Stimulated activated effector memory CD8-positive, alpha-beta T cell treated with anti-CD3 and anti-CD28 coated beads, Interleukin-12 subunit alpha, Interleukin-12 subunit beta, amount 100 ng/mL, for 72 hours (primary cell): ENCODE measurements around the gene FOXG1.

Experiments
- ATAC-seq: fragments of 150-1000 bp; cut with Tn5 transposase; 2 replicates; pipeline ENCODE4 v1.10.0; 2021
- DNase-seq, 2 donors: peaks; one replicate each; pipeline ENCODE4 v3.0.0; 2021 to 2022; ENCODE audit warnings: low spot score in 2 of 2
- H3K27ac Mint-ChIP-seq: one replicate; pipeline ENCODE4 v1.8.0; 2022; ENCODE audit warnings: mild to moderate bottlenecking, mixed read lengths
- H3K36me3 Mint-ChIP-seq: one replicate; pipeline ENCODE4 v1.8.0; 2022; ENCODE audit warnings: mild to moderate bottlenecking, mixed read lengths
- H3K4me1 Mint-ChIP-seq: one replicate; pipeline ENCODE4 v1.8.0; 2022; ENCODE audit warnings: mixed read lengths
- H3K4me3 Mint-ChIP-seq: one replicate; pipeline ENCODE4 v1.8.0; 2022; ENCODE audit warnings: mild to moderate bottlenecking, mixed read lengths
- H3K9me3 Mint-ChIP-seq: one replicate; pipeline ENCODE4 v1.8.0; 2022; ENCODE audit warnings: mixed read lengths

FOXG1 gene

DNA sequence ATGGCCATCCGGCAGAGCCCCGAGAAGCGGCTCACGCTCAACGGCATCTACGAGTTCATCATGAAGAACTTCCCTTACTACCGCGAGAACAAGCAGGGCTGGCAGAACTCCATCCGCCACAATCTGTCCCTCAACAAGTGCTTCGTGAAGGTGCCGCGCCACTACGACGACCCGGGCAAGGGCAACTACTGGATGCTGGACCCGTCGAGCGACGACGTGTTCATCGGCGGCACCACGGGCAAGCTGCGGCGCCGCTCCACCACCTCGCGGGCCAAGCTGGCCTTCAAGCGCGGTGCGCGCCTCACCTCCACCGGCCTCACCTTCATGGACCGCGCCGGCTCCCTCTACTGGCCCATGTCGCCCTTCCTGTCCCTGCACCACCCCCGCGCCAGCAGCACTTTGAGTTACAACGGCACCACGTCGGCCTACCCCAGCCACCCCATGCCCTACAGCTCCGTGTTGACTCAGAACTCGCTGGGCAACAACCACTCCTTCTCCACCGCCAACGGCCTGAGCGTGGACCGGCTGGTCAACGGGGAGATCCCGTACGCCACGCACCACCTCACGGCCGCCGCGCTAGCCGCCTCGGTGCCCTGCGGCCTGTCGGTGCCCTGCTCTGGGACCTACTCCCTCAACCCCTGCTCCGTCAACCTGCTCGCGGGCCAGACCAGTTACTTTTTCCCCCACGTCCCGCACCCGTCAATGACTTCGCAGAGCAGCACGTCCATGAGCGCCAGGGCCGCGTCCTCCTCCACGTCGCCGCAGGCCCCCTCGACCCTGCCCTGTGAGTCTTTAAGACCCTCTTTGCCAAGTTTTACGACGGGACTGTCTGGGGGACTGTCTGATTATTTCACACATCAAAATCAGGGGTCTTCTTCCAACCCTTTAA, 1.5 kb downstream of the FOXG1 start:
- Mint-ChIP-seq H3K36me3 (peaks cover 11% of the 10 kb centered on the region), H3K4me1 (peaks cover 14% of the 10 kb centered on the region), H3K4me3 (no peak overlapping the region), H3K27ac (no peak overlapping the region), H3K9me3 (peaks cover 13% of the 10 kb centered on the region)
- DNase-seq = no peak
- ATAC-seq = no peak

DNA sequence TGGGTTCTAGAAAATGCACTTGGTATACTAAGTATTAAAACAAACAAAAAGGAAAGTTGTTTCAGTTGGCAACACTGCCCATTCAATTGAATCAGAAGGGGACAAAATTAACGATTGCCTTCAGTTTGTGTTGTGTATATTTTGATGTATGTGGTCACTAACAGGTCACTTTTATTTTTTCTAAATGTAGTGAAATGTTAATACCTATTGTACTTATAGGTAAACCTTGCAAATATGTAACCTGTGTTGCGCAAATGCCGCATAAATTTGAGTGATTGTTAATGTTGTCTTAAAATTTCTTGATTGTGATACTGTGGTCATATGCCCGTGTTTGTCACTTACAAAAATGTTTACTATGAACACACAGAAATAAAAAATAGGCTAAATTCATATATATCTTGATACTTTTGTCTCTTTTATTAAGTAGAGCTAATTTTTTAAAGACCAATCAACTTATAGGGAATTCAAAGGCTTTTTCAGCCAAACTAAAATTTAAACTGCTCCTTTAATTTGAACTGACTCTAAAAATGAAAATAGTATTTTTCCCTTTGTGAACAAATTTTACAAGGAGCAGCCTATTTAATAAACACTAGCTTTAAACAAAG, 2.8 kb downstream of the FOXG1 start:
- Mint-ChIP-seq H3K4me1 (peaks cover 14% of the 10 kb centered on the region), H3K36me3 (peaks cover 11% of the 10 kb centered on the region), H3K9me3 (peaks cover 21% of the 10 kb centered on the region), H3K4me3 (no peak overlapping the region), H3K27ac (no peak overlapping the region)
- DNase-seq (no peak), ATAC-seq (no peak)

DNA sequence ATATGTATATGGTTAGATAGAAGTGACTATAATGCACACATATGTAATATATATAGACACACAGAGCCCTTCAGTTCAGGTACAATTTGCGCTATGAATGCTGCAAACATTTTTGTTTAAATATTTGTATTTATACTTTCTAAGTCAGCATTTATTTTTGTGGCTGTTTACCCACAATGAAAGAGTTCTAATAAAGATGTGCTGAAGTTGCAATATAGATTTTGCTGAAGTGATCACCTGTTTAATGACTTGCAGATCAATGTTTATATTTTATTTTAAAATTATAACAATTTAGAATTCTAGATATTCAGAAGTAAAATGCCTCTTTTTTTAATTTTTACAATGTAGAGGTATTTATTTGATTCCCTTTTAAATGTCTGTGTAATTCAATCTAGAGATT, 3.5 kb downstream of the FOXG1 start:
- no peak for DNase-seq
- ATAC-seq = no peak
- Mint-ChIP-seq H3K27ac (no peak overlapping the region), H3K9me3 (peaks cover 21% of the 10 kb centered on the region), H3K36me3 (peaks cover 11% of the 10 kb centered on the region), H3K4me1 (peaks cover 14% of the 10 kb centered on the region), H3K4me3 (no peak overlapping the region)

DNA sequence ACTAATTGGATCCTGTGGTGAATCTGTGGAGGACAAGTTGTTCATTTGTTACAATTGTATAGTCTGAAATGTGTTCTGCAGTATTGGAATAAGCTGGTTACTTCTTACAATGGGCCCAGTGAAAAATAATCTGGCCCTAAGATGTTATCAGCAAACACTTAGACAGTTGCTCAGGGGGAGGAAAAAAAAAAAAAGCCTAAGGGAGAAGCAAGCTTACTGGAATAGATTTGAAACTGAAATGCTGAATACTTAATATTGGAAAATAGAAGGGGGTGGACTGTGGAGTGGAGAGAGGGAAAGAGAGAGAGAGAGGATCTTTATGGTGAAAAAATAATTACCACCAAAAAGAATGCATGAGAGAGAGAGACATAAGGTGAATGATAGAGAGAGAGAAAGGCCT, 4.0 kb downstream of the FOXG1 start:
- Mint-ChIP-seq H3K4me1 (peaks cover 14% of the 10 kb centered on the region), H3K27ac (no peak overlapping the region), H3K36me3 (peaks cover 11% of the 10 kb centered on the region), H3K9me3 (peaks cover 19% of the 10 kb centered on the region), H3K4me3 (no peak overlapping the region)
- no peak for DNase-seq
- ATAC-seq = no peak

DNA sequence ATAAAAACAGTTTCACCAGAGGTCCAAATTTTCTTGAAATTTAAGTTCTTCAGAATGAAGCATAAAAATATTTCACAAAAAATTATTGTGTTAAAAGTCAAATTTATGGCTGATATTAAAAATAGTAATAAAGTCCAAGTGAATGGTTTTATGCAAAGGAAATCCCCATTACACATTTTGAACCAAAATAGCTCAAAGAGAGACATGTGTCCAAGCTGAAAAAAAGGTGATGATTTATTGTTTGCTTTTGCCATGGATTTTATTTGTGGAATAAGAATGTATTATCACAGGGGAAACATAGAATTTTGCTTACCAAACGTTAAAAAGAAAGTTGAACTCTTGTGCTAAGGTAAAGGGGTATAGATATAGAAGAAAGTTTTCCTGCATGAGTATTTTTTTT, 4.6 kb downstream of the FOXG1 start:
- Mint-ChIP-seq H3K27ac (no peak overlapping the region), H3K4me1 (peaks cover 11% of the 10 kb centered on the region), H3K9me3 (peaks cover 16% of the 10 kb centered on the region), H3K4me3 (no peak overlapping the region), H3K36me3 (peaks cover 11% of the 10 kb centered on the region)
- ATAC-seq (no peak), DNase-seq (no peak)

DNA sequence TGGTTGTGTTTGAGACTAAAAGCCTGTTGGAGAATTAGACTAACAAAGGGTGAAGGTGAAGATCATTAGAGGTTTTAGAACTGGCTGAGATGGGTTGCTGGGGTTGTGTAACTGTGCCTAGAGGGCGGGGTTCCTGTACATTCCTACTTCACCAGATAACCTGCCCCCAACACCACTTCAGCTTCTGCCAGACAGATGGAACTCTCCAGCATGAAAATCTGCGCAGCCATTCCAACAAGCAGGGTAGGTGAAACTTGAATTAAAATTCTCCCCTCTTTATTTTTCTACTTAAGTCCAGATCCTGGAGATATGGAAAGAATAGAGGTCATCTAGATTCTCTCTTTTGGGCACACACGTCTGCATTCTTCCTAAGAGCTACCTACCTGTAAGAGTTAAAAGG, 6.0 kb downstream of the FOXG1 start:
- ATAC-seq (no peak), DNase-seq (no peak)
- Mint-ChIP-seq H3K4me1 (peaks cover 8% of the 10 kb centered on the region), H3K27ac (no peak overlapping the region), H3K4me3 (no peak overlapping the region), H3K9me3 (peaks cover 15% of the 10 kb centered on the region), H3K36me3 (peaks cover 12% of the 10 kb centered on the region)

DNA sequence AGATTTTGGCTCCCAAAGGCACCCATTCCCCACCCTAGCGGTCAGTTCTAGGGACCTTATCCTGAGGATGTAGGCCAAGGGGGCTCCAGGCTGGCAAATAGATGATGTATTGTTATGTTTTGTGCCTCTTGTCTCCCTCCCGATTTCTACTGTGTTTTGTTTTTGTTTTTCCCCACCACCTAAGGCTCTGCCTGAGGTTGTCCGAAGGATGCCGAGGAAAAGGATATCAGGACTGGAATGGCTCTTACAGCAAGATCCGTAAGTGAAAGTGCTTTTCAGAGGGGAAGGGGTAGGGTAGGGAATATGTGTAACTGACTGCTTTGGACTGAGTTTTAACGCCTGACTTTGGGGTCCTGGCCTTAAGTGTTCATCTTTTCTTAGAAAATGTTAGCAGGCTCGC, 6.6 kb downstream of the FOXG1 start:
- Mint-ChIP-seq H3K27ac (no peak overlapping the region), H3K4me1 (peaks cover 5% of the 10 kb centered on the region), H3K9me3 (peaks cover 15% of the 10 kb centered on the region), H3K36me3 (peaks cover 13% of the 10 kb centered on the region), H3K4me3 (no peak overlapping the region)
- no peak for DNase-seq
- ATAC-seq = no peak

DNA sequence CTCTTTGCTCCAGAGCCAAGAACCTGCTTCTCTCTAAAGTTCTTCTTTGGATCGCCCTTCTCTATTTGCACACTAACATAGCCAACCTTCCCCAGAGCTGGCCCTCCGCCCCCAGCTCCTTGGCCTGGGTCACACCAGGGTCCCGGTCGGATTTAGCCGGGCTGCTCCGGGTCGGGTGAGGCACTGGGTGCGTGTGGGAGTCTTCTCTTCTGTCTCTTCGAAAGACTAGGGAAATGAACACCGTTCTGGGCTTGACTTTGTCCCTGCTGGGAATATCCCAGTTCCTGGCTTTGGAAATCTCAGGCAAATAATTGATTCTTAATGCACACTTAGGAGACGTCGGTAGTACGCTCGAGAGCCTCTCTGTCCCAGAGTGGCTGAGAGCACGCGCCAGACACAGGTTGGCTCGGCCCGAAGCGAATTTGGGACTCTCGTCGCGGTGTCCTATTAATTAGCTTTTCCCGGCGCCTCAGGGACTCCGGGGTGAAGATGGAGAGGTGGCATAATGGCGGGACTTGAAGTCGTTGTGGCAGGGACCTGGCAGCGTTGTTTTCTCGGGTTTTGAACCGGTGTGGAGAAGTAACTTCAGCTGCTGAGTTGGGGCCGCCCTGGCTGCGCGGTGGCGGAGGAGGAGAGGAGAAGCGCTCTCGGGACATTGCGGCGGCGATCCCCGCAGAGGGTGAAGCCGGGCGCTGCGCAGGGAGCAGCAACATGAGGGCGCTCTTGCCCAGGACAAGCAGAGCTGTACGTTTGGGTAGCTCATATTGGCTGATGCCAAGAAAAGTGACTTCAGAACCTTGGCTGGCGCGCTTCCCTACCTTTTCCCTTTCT, 7.5 kb downstream of the FOXG1 start:
- H3K27ac Mint-ChIP-seq = no peak overlapping the region
- ATAC-seq (no peak), DNase-seq (no peak)
- H3K4me3 Mint-ChIP-seq = no peak overlapping the region
- peaks cover 6% of the 10 kb centered on the region for H3K36me3 Mint-ChIP-seq
- H3K9me3 Mint-ChIP-seq = peaks cover 15% of the 10 kb centered on the region
- H3K4me1 Mint-ChIP-seq = no peaks in the 10 kb centered on the region

DNA sequence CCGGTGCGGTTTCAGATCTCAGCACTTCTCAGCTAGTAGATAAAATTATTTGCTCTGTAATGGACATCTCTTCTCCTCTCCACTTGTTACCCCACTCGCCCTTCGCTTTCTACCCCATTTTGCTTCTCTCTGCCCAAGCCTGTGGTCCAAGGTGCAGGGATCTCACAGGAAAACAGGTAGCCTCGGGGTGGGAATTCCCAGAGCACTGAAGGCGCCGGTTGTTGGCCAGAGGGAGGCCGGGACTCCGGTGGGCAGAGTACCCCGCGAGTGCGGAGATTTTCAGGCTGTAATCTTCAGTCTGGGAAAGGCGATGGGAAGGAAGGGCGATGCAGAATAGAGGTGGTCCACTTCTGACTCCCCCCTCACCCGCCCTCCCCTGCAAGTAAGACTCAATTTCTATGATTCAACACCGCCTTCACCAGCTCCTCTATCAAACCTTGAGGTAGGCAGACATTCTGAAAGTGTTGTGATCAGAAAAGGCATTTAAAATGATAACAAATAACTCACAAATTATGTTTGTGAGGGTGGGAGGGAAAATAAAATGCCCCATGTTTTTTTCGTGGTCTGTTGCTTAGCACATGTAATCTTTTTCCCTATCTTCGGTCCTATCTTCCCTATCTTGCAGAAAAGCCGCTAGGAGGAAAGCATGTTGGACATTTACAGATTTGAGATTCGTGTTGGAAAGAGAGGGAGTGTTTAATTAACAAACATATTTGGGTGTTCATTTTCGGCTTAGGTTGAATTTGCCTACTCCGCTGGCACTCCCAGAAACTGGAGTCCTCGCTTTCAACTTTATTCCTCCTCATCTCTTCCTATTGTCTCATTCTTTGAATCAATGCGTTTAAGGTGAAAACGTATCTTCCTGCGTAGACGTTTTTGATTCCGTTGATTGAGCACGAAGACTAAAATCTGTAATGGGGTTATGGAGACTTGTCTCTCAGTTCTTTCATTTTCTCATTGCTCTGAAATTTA, 8.5 kb downstream of the FOXG1 start:
- H3K36me3 Mint-ChIP-seq = peaks cover 6% of the 10 kb centered on the region
- no peaks in the 10 kb centered on the region for H3K4me1 Mint-ChIP-seq
- no peak overlapping the region for H3K27ac Mint-ChIP-seq
- DNase-seq (no peak), ATAC-seq (no peak)
- peaks cover 15% of the 10 kb centered on the region for H3K9me3 Mint-ChIP-seq
- H3K4me3 Mint-ChIP-seq = no peak overlapping the region

DNA sequence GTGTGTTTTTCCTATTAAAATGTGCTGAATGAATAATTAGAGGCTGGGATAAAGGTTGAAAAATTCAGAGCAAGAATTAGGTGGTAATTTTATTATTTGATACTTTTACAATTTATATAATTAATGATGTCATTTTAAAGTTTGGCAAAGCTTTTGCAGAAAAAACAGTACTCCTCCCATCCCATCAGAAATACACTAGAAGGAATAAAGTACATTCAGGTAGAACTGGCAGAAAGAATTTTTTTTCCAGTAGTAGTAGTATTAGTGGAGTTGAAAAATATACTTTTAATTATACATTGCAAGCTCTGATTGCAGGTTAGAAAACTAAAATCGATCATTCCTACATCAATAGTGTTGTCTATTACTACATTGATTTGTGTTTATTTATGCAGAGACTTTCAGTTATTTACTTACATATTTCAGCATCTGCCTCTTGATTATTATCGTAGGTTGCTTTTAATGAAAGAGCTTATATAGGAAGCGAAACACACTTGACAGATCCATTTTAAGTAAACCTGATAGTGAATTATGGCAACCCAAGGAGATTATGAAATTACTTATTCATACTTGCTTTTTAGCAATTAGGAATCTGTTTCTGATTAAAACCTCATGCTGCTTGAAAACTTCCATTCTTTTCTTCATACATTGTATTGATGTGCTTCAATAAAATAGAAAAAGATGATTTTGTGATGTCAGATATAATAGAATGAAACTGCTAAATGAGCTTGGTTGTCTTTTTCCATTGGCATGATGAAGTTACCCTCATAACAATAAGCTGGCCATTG, 10.1 kb downstream of the FOXG1 start:
- Mint-ChIP-seq H3K4me1 (no peaks in the 10 kb centered on the region), H3K27ac (no peak overlapping the region), H3K36me3 (peaks cover 6% of the 10 kb centered on the region), H3K4me3 (no peak overlapping the region), H3K9me3 (peaks cover 13% of the 10 kb centered on the region)
- ATAC-seq = no peak
- DNase-seq = no peak

DNA sequence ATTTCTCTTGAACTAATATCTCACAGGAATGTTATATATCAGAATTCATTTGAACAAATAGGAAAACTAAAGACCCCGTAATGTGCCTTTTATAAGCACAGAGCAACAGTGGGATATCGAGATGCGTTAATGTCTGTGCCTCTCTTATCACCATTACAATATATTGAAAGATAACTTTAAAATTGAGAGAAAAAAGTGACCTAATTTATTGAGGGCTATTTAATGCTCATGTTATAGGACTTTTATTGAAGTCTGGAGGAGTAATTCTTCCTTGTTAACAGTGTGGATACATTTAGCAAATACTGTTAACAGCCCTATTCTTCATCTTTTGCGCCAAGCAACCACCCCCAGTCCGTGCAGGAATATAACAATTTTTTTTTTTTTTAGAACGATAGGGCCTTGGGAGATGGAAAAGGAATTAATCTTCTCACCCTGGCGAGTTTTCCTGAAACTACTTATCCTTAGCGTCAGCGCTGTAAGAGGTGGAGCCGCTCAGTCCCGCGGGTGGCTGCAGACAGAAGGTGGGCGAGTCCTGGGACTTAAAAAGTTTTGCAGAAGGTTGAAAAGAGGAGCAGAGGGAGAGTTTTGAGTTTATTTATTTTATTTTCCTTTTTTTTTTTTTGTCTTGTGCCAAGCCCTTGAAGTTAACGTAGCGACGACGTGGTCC, 11.0 kb downstream of the FOXG1 start:
- no peak overlapping the region for H3K27ac Mint-ChIP-seq

DNA sequence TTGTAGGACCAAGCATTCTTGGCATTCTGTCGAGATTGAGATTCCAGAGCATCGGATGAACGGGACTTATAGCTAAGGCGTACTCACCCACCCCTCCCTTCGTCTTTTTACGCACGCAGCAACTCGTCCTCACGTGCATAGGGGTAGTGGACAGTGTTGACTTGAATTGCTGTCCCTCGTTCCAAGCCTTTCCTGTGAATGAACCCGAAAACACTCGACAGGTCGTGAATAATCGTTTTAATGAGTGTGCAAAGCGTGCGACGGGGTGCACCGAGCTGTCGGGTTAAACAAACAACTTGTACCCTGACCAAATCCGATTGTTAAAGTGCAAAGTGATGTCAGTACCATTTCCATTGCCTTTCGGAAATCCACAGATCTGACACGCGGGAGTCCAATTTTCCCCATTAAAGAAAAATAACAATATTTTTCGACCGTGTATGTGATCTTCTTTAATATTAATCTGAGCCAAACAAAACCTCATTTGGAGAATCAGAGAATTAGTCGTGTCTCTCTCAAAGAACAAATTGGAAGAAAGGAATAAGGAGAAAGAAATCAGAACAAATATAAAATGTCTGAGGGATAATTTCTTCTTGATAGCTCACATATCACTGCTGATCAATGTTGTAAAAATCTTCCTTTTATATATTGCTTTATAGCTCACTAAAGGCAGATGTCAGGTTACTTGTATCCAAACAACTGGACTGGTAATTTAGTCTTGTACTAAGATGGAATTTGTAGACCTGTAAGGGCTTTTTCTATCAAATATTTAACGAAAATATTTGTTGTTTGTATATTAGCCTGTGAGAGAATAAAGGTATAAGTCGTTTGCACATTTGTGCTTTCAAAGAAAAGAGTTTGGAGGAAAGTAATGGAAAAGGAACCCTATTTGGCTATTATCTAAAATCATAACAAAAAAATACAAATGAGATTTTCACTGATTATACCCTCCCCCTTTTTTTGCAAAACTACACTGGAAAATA, 11.8 kb downstream of the FOXG1 start:
- Mint-ChIP-seq H3K4me3 (no peak overlapping the region), H3K9me3 (peaks cover 8% of the 10 kb centered on the region), H3K36me3 (peaks cover 6% of the 10 kb centered on the region), H3K27ac (no peak overlapping the region), H3K4me1 (no peaks in the 10 kb centered on the region)
- ATAC-seq = no peak
- DNase-seq = no peak

More for the DNA sequence above, 11.0 kb downstream of the FOXG1 start:
- ATAC-seq = no peak
- Mint-ChIP-seq H3K4me3 (no peak overlapping the region), H3K36me3 (peaks cover 6% of the 10 kb centered on the region), H3K4me1 (no peaks in the 10 kb centered on the region), H3K9me3 (peaks cover 13% of the 10 kb centered on the region)
- DNase-seq = no peak

DNA sequence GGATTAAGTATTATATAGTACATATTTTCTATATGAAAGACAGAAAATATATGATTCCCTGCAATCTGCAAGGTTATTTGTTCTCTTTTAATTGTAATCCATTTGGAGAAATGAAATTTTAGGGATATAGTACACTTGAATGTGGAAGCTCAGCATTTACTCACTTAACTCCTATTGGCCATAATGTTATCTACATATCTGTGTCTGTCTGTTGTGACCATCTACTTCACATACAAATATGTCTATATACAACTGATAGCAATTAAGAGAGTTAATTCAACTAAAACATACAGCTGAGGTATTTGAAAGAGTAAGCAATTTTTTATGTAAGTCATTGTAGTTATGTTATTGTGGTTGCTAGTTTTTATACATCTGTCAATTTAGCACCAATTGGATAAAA, 12.9 kb downstream of the FOXG1 start:
- ATAC-seq = no peak
- no peak overlapping the region for H3K4me3 Mint-ChIP-seq
- H3K9me3 Mint-ChIP-seq = peaks cover 5% of the 10 kb centered on the region
- H3K4me1 Mint-ChIP-seq = no peaks in the 10 kb centered on the region
- peaks cover 6% of the 10 kb centered on the region for H3K36me3 Mint-ChIP-seq
- H3K27ac Mint-ChIP-seq = no peak overlapping the region
- DNase-seq = no peak
